Liver (tissue), 3 donors: ENCODE data around the gene MSTO1.

Experiments used
- ATF3 ChIP-seq: IDR thresholded peaks from 2 replicates; pipeline ENCODE4 v1.6.1; 2016; ENCODE audit warnings: antibody characterized with exemption
- CTCF ChIP-seq: fragments of 150-350 bp; IDR thresholded peaks from 2 replicates; pipeline ENCODE4 v1.5.1; 2017; ENCODE audit warnings: improper control_type of control experiment, low read depth, low read length; ENCODE audit not compliant: missing input control
- EGR1 ChIP-seq, 2 donors: IDR thresholded peaks; 2 replicates each; pipeline ENCODE4 v1.6.1; 2016 to 2018; ENCODE audit warnings: antibody characterized with exemption in 2 of 2, low read depth in 2 of 2
- HNF4A ChIP-seq, 2 donors: conservative IDR thresholded peaks; 2 replicates each; pipeline ENCODE4 v1.6.1; 2016; ENCODE audit warnings: antibody characterized with exemption in 2 of 2, mild to moderate bottlenecking in 2 of 2
- JUND ChIP-seq, 2 donors: IDR thresholded peaks; 2 replicates each; pipeline ENCODE4 v1.6.1; 2016; ENCODE audit warnings: antibody characterized with exemption in 2 of 2
- MAX ChIP-seq: IDR thresholded peaks from 2 replicates; pipeline ENCODE4 v1.6.1; 2016; ENCODE audit warnings: antibody characterized with exemption
- RAD21 ChIP-seq, 2 donors: IDR thresholded peaks; 2 replicates each; pipeline ENCODE4 v1.6.1; 2016; ENCODE audit warnings: antibody characterized with exemption in 2 of 2, mild to moderate bottlenecking in 2 of 2
- REST ChIP-seq: IDR thresholded peaks from 2 replicates; pipeline ENCODE4 v1.6.1; 2016; ENCODE audit warnings: antibody characterized with exemption, mild to moderate bottlenecking
- RXRA ChIP-seq, 2 donors: IDR thresholded peaks; 2 replicates each; pipeline ENCODE4 v1.6.1; 2017 to 2018; ENCODE audit warnings: antibody characterized with exemption in 2 of 2, mild to moderate bottlenecking in 1 of 2
- SP1 ChIP-seq: IDR thresholded peaks from 2 replicates; pipeline ENCODE4 v1.6.1; 2018; ENCODE audit warnings: antibody characterized with exemption, mild to moderate bottlenecking
- ZBTB33 ChIP-seq: IDR thresholded peaks from 2 replicates; pipeline ENCODE4 v1.6.1; 2016; ENCODE audit warnings: antibody characterized with exemption
- donor health status: healthy.
- donor health status: healthy.

GRCh38 chr1:155640367-155640766 lies 30.3 kb downstream of the MSTO1 start:
- no peak for TF ChIP-seq MAX
- TF ChIP-seq CTCF: no peak
- no peak for TF ChIP-seq REST
- no peak for TF ChIP-seq RAD21 (IDR thresholded peaks at IDR 0.05)
- no peak for TF ChIP-seq ZBTB33
- TF ChIP-seq HNF4A (conservative IDR thresholded peaks at IDR 0.05): no peak
- no peak for TF ChIP-seq SP1
- no peak for TF ChIP-seq EGR1 (IDR thresholded peaks at IDR 0.05; ENCODE audit: low read depth in 2 of 2)
- TF ChIP-seq ATF3: no peak
- no peak for TF ChIP-seq RXRA (IDR thresholded peaks at IDR 0.05)
- no peak for TF ChIP-seq JUND (IDR thresholded peaks at IDR 0.05)
